H1 (cell line): ENCODE measurements around the gene ZNF670. TPM values are rescaled to one million over a fixed set of nuclear protein-coding genes. Genes with fewer than 3 reads are reported as not detected.

ENCODE experiments used
- GABPA ChIP-seq: IDR thresholded peaks from 2 replicates; pipeline ENCODE4 v1.6.1; 2011; ENCODE audit warnings: mild to moderate bottlenecking, low read length, moderate library complexity, borderline replicate concordance; ENCODE audit not compliant: insufficient read depth
- POU5F1 ChIP-seq: IDR thresholded peaks from 2 replicates; pipeline ENCODE4 v1.6.1; 2011; ENCODE audit warnings: low read depth, mild to moderate bottlenecking, low read length, moderate library complexity
- RBBP5 ChIP-seq: IDR thresholded peaks from 2 replicates; pipeline ENCODE4 v1.7.1; 2012; ENCODE audit warnings: low read depth, mild to moderate bottlenecking, inconsistent platforms, low read length, moderate library complexity, borderline replicate concordance
- SIN3A ChIP-seq, 2 experiments: IDR thresholded peaks in 1 of 2; conservative IDR thresholded peaks in 1 of 2; 2 replicates each; pipeline ENCODE4 v1.6.1; 2011 to 2012; ENCODE audit warnings: low read length in 2 of 2, improper control_type of control experiment in 1 of 2, low read depth in 1 of 2, mild to moderate bottlenecking in 1 of 2
- SIX5 ChIP-seq: IDR thresholded peaks from 2 replicates; pipeline ENCODE4 v1.6.1; 2011; ENCODE audit warnings: mild to moderate bottlenecking, low read depth, low read length
- TBP ChIP-seq: IDR thresholded peaks from 2 replicates; pipeline ENCODE4 v1.6.1; 2011; ENCODE audit warnings: low read depth, low read length, improper control_type of control experiment
- polyA plus RNA-seq, 7 experiments: library from polyadenylated mRNA; depleted of rRNA in 3 of 7; stranded (reverse) in 5 of 7; unstranded in 2 of 7; fragments of >200 nt in 5 of 7; fragments of 200-250 nt in 2 of 7; gene quantifications; 1 replicate in 5 of 7; 2 replicates in 1 of 7; 4 replicates in 1 of 7; pipeline versions ENCODE4 v1.2.1 to v1.2.3, GENCODE V29; 2011 to 2013; ENCODE audit warnings: missing spikeins in 2 of 7, mixed read lengths in 2 of 7
- total RNA-seq: library from RNA; stranded (reverse); fragmentation: NEBNext Ultra II Directional; extraction: Animal tissue kit (Norgen Biotek cat#: 25700); gene quantifications from 2 replicates; pipeline ENCODE4 v1.2.1, GENCODE V29; 2021
- TF ChIP-seq, protein P1 (sequence below): fragments of 300-600 bp; sonication (generic); IDR thresholded peaks from 2 replicates; pipeline ENCODE4 v1.7.1; 2012; ENCODE audit warnings: low read length, moderate library complexity, mild to moderate bottlenecking, inconsistent platforms; ENCODE audit not compliant: insufficient replicate concordance
- TF ChIP-seq, protein P2 (sequence below): IDR thresholded peaks from 2 replicates; pipeline ENCODE4 v1.6.1; 2012; ENCODE audit warnings: inconsistent platforms

The ZNF670 gene
- total and polyA plus RNA-seq, 2 of the 8 experiments (the other 6 are each of a cell fraction or from before 2014, with no cell fraction given), result 2.8 to 15.4 TPM

DNA sequence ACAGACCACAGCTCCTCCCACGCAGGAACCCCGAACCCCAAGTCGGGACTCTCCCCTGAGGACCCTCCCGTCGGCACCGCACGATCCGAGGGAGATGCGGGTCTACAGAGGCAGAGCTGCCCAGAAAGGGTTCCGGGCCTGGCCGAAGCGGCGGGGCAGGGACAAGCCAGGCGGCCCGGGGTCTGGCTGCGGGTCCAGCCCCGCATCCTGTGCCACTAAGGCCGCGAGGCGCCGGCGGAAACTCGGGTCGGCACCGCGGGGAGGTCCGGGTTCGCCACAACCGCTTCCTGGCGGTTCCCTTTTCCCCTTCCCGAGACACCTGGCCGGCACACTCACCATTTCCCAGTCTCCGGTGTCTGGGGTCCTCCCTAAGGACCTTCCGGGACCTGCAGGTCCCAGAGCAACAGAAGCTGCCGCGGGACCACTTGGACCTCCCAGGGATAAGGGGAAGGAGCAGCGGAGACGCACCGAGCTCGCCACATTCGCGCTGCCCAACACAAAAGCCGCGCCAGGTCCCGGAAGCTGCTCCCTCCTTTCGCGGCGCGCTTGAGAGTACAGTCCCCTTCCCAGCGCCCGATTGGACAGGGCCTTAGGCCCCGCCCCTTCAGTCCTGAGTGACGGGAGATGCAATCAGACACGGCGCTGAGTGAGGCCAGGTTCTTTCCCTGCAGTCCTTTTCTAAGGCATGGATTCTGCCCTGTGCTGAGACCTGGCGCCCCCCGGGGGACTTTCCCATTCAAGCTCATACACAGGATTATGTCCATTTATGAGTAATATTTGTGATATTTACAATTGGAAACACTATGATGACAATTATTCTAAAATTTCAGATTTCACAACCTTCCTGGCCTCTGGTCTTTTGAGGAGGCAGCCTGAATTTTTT is at the start of gene ZNF670 (continued):
- TF ChIP-seq, protein P1, sequence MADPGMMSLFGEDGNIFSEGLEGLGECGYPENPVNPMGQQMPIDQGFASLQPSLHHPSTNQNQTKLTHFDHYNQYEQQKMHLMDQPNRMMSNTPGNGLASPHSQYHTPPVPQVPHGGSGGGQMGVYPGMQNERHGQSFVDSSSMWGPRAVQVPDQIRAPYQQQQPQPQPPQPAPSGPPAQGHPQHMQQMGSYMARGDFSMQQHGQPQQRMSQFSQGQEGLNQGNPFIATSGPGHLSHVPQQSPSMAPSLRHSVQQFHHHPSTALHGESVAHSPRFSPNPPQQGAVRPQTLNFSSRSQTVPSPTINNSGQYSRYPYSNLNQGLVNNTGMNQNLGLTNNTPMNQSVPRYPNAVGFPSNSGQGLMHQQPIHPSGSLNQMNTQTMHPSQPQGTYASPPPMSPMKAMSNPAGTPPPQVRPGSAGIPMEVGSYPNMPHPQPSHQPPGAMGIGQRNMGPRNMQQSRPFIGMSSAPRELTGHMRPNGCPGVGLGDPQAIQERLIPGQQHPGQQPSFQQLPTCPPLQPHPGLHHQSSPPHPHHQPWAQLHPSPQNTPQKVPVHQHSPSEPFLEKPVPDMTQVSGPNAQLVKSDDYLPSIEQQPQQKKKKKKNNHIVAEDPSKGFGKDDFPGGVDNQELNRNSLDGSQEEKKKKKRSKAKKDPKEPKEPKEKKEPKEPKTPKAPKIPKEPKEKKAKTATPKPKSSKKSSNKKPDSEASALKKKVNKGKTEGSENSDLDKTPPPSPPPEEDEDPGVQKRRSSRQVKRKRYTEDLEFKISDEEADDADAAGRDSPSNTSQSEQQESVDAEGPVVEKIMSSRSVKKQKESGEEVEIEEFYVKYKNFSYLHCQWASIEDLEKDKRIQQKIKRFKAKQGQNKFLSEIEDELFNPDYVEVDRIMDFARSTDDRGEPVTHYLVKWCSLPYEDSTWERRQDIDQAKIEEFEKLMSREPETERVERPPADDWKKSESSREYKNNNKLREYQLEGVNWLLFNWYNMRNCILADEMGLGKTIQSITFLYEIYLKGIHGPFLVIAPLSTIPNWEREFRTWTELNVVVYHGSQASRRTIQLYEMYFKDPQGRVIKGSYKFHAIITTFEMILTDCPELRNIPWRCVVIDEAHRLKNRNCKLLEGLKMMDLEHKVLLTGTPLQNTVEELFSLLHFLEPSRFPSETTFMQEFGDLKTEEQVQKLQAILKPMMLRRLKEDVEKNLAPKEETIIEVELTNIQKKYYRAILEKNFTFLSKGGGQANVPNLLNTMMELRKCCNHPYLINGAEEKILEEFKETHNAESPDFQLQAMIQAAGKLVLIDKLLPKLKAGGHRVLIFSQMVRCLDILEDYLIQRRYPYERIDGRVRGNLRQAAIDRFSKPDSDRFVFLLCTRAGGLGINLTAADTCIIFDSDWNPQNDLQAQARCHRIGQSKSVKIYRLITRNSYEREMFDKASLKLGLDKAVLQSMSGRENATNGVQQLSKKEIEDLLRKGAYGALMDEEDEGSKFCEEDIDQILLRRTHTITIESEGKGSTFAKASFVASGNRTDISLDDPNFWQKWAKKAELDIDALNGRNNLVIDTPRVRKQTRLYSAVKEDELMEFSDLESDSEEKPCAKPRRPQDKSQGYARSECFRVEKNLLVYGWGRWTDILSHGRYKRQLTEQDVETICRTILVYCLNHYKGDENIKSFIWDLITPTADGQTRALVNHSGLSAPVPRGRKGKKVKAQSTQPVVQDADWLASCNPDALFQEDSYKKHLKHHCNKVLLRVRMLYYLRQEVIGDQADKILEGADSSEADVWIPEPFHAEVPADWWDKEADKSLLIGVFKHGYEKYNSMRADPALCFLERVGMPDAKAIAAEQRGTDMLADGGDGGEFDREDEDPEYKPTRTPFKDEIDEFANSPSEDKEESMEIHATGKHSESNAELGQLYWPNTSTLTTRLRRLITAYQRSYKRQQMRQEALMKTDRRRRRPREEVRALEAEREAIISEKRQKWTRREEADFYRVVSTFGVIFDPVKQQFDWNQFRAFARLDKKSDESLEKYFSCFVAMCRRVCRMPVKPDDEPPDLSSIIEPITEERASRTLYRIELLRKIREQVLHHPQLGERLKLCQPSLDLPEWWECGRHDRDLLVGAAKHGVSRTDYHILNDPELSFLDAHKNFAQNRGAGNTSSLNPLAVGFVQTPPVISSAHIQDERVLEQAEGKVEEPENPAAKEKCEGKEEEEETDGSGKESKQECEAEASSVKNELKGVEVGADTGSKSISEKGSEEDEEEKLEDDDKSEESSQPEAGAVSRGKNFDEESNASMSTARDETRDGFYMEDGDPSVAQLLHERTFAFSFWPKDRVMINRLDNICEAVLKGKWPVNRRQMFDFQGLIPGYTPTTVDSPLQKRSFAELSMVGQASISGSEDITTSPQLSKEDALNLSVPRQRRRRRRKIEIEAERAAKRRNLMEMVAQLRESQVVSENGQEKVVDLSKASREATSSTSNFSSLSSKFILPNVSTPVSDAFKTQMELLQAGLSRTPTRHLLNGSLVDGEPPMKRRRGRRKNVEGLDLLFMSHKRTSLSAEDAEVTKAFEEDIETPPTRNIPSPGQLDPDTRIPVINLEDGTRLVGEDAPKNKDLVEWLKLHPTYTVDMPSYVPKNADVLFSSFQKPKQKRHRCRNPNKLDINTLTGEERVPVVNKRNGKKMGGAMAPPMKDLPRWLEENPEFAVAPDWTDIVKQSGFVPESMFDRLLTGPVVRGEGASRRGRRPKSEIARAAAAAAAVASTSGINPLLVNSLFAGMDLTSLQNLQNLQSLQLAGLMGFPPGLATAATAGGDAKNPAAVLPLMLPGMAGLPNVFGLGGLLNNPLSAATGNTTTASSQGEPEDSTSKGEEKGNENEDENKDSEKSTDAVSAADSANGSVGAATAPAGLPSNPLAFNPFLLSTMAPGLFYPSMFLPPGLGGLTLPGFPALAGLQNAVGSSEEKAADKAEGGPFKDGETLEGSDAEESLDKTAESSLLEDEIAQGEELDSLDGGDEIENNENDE, result no peak
- TF ChIP-seq TBP, result peak; percentile 93
- 0 out of 2 replicates have a peak, but pooled peaks have one; percentile 1 for TF ChIP-seq SIX5
- peak; percentile 67; the same call in 1 of the 2 replicates for TF ChIP-seq RBBP5
- no peak for TF ChIP-seq POU5F1
- peak; percentile 67 to 79; a peak in 2 of 4 replicates for TF ChIP-seq SIN3A (conservative IDR thresholded peaks at IDR 0.05 in 1 of 2, IDR thresholded peaks at IDR 0.05 in 1 of 2; ENCODE audit: low read depth in 1 of 2, low read length in 2 of 2)
- TF ChIP-seq GABPA, result no peak; the same call in 1 of the 2 replicates
- TF ChIP-seq, protein P2, sequence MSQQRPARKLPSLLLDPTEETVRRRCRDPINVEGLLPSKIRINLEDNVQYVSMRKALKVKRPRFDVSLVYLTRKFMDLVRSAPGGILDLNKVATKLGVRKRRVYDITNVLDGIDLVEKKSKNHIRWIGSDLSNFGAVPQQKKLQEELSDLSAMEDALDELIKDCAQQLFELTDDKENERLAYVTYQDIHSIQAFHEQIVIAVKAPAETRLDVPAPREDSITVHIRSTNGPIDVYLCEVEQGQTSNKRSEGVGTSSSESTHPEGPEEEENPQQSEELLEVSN, result peak; percentile 22; the same call in 1 of the 2 replicates
